ENCODE measurements around the gene KCTD2.

- TF ChIP-seq TAF1 (IDR thresholded peaks at IDR 0.05; ENCODE audit: borderline replicate concordance, insufficient read depth, low read length) (no peak), FOXP2 (optimal IDR thresholded peaks at IDR 0.05; ENCODE audit: borderline replicate concordance, extremely low read depth, extremely low read length, insufficient read depth) (no peak)
Observed at GRCh38 chr17:75105126-75106080, 58.4 kb downstream of the KCTD2 start.
